GM21737 (cell line): ENCODE data around the gene VTI1A.
"Not testable (repeated sequence)": the region's sequence is repeated elsewhere in the genome, so short reads cannot be mapped to it uniquely, and the experiment has no call there.

Experiments
- ATAC-seq: cut with Tn5 transposase; IDR thresholded peaks from one replicate; pipeline ENCODE4 v1.9.1; 2021; ENCODE audit warnings: mild to moderate bottlenecking, moderate library complexity; ENCODE audit not compliant: unreplicated experiment

Gene VTI1A

DNA sequence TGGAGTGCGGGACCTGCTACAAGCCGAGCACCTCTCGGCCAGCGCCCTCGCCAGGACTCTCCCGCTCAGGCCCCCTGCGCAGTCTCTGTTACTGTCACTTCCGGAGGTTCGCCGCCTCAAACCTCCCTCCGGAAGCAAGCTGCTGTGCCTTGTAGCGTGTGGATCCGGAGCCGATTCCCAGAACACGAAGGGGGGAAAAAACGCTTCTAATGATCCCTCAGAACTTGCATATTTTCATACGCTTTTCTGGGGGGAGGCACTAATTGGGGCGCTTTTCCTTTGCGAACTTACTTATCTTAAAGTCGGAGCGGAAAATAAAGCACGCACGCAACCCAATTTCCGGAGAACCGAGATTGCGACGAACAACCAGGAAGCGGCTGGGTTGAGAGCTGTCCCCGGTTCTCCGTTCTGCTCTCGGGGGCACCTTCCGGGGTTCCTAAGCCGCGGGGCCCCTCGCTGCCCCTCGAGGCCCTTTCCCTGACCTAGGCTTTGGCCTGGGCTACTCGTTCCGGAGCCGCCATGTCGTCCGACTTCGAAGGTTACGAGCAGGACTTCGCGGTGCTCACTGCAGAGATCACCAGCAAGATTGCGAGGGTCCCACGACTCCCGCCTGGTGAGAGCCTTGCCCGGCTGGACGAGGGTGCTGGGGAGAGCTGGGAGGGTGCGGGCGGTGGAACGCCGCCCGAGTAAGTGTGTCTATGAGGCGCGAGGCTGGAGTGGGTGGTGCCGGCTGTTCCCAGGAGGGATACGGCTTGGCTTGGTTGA, at the start of gene VTI1A, which contains the start of gene ZDHHC6:
VTI1A (plus strand) TSS at position 361 of the 765 bp plus-strand sequence; CDS start at position 520, 159 bp downstream.
ZDHHC6 (minus strand) TSS at position 60 of the 765 bp plus-strand sequence. CDS start 1,478 bp downstream, outside the sequence.
- ATAC-seq = peak; percentile 90

DNA sequence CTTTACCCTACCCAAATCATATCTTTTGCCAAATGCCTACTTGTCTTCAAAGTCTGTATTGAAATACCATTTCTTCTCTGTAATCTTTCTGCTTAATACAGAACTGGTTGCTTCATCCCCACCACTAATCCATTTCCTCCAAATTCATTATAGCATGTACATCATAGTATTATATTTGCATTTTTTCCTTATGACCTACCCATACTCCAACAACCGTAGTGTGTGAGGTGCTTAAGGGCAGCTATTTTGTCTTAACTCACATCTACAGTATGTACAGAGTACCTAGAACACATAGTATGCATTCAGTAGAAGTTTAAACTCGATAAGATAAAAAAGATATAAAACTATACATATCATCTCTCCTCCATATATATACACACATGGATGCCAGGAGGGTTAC, 49.4 kb upstream of the VTI1A start:
- no peak for ATAC-seq

- ATAC-seq = no peak
Observed at GRCh38 chr10:112402917-112403316, 44.1 kb upstream of the VTI1A start.

DNA sequence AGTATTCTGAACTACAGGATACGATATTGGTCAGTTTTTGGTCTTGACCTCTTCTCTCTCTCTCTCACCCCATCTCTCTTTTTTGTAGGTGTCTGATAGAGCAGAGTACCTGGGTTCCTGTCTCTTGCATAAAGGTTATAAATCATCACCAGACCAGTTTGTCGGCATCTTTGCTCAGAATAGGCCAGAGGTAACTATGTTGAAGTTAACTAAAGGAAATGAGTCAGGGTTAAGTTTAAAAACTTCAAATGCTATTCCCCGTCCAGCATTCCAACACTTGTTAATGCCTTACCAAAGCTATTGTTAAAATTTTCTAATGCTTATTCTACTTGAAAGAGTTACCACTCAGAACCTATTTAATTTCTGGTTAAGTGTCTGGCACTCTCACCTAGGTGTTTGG, 42.4 kb upstream of the VTI1A start:
- ATAC-seq = no peak

GRCh38 chr10:112406806-112407205, 40.2 kb upstream of the VTI1A start:
- not testable (repeated sequence) for ATAC-seq

GRCh38 chr10:112407696-112408095, 39.3 kb upstream of the VTI1A start:
- no peak for ATAC-seq

DNA sequence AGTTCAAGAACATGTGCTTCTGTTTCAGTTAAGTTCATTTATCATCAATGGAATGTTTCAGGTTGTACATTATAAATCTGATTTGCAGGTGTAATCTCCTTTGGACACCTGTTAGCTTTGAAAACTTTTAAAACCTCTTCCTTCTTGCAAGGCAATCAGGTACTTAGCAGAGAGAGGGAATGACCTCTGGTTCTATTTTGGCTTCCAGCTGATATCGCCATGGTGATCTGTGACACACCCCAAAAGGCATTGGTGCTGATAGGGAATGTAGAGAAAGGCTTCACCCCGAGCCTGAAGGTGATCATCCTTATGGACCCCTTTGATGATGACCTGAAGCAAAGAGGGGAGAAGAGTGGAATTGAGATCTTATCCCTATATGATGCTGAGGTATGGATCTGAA, 37.7 kb upstream of the VTI1A start:
- no peak for ATAC-seq

DNA sequence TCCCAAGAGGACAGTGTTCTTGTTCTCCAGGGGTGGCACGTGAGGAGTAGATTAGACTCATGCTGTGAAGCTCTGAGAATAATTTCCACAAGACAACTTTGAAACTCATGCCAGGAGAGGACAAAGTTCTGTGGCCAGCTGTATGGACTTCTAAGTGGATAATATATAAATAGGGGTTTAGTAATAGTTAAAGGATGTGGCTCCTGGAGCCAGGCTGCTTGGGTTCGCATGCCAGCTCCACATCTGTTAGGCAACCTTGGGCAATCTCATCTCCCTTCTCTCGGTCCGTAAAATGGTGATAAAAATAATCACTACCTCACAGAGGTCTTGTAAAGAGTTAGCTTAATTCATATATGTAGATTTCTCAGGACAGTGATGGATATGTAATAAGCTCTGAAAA, 37.3 kb upstream of the VTI1A start:
- ATAC-seq = no peak

GRCh38 chr10:112412696-112413095, 34.3 kb upstream of the VTI1A start:
- ATAC-seq = no peak

- no peak for ATAC-seq
Observed at GRCh38 chr10:112421731-112422130, 25.3 kb upstream of the VTI1A start.

- no peak for ATAC-seq
Observed at GRCh38 chr10:112424651-112425050, 22.4 kb upstream of the VTI1A start.

DNA sequence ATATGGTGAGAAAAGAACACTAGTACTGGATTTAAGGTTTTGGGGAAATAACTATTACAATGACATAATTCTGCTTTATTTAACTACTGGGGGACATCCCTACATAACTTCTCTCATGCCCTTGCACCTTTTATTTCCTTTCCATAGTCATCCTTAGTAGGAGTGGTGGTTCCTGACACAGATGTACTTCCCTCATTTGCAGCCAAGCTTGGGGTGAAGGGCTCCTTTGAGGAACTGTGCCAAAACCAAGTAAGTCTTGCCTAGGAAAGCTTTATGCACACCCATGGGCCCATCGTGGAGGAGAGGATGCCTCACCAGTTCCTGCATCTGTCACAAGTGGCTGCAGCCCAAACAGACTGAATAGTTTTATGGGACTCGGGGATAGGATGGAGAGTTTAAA, 20.9 kb upstream of the VTI1A start:
- no peak for ATAC-seq

DNA sequence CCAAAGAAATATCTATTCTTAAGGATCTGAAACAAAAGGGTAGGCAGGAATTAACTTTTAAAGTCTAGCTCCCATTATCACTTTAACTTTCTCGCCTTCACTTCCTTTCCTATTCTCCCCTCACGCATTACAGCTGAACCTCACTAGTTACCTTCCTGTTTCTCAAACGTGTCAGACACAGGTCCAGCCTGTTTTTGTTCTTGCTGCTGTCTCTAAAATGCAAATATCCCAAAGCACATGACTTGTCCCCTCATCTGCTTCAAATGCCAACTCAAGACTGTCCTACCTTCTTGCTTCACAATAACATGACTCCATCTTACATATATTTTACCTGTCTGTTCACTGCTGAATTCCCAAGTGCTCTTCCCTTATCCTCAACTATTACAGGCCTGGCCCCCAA, 17.9 kb upstream of the VTI1A start:
- ATAC-seq = no peak

- no peak for ATAC-seq
Observed at GRCh38 chr10:112429654-112430230, 17.3 kb upstream of the VTI1A start.

GRCh38 chr10:112433136-112433535, 13.9 kb upstream of the VTI1A start:
- ATAC-seq = no peak

DNA sequence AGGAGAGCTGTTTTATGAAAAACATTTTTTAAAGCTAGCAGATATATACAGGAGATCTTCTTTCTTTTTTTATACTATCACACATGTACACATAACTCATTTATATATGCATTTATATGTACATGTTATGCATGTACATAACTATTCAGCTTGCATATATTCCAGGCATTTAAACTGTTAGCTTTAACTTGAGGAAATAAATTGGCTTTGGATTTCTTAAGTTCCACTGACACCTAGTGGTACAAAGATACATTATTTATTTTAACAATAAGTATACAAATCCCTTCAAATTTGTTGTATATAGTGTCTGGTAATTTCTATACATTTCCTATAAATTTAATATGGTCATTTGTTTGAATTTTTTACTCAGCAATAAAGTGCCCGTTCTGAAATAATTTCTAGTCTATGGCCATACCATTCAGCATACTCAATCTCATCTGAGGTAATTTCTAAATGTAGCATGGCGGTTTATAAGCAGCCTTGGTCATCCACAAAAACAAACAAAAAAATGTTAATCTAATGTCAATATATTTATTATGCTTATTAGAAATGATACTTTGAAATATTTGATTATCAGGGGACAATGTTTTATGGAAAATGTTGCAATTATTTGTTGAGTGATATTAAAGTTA, 11.9 kb upstream of the VTI1A start:
- no peak for ATAC-seq

DNA sequence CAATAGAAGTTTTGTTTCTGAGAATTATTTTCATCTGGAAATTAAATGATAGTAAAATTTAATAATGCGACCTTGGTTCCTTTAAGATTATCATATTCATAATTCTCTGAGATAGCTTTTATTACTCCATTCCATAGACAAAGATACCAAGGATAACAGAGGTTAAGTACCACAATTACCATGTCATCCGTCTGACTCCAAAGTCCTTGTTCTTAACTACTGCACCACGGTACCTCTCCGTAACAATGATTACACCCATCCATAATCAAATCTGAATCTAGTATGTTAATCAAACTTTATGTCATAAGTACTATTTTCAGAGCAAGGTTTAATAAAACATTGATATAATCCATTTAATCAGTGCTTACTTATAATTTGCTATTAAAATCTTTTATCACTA, 8.7 kb upstream of the VTI1A start:
- ATAC-seq = no peak

GRCh38 chr10:112441520-112441919, 5.5 kb upstream of the VTI1A start:
- no peak for ATAC-seq

GRCh38 chr10:112442063-112442462, 5.0 kb upstream of the VTI1A start:
- no peak for ATAC-seq

- no peak for ATAC-seq
Observed at GRCh38 chr10:112446055-112446854, 760 bp upstream of the VTI1A start.

DNA sequence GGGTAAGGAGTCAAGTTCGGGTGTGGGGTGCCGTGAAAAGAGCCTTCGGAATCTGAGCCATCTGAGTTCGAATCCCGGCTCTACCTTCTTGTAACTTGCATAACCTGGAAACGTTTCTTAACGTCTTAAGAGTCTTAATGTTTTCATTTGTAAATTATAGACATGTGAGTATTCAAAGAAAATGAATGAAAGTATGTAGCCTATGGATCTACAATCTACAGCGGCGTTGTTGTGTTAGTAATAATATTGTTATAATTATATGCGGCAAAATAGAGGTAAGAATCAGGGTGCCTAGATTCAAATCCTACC, 559 bp downstream of the VTI1A start:
- ATAC-seq = no peak
